GM06990 (cell line): Measurements from ENCODE around the gene FLNC.

Experiments
- DNase-seq: peaks from one replicate; pipeline ENCODE4 v3.0.0-alpha.2; 2011; ENCODE audit not compliant: insufficient read length; ENCODE audit errors: extremely low read depth
- H3K27me3 ChIP-seq: replicated peaks from 2 replicates; pipeline ENCODE4 v1.6.0; 2011; ENCODE audit warnings: low read length; ENCODE audit not compliant: control insufficient read depth, insufficient read depth
- H3K36me3 ChIP-seq: 2 replicates; pipeline ENCODE4 v1.5.1; 2011; ENCODE audit warnings: low read length; ENCODE audit not compliant: control insufficient read depth, insufficient read depth
- H3K4me3 ChIP-seq: replicated peaks from 2 replicates; pipeline ENCODE4 v1.5.1; 2011; ENCODE audit warnings: low read depth, mild to moderate bottlenecking, control low read depth, low read length
- CTCF ChIP-seq: IDR thresholded peaks from 2 replicates; pipeline ENCODE4 v1.5.1; 2011; ENCODE audit warnings: low read length, control low read depth, mild to moderate bottlenecking, inconsistent platforms; ENCODE audit not compliant: insufficient read depth, poor library complexity, severe bottlenecking

FLNC gene

GRCh38 chr7:128869138-128869943 lies 39.1 kb downstream of the FLNC start:
- DNase-seq: peak; percentile 74
- no peak for TF ChIP-seq CTCF
- H3K4me3 ChIP-seq: peak overlapping the region; percentile 47
- H3K27me3 ChIP-seq: no peaks in the 10 kb centered on the region
- H3K36me3 ChIP-seq: peaks cover 14% of the 10 kb centered on the region

- H3K27me3 ChIP-seq: no peaks in the 10 kb centered on the region
- peaks cover 10% of the 10 kb centered on the region for H3K36me3 ChIP-seq
- H3K4me3 ChIP-seq: peak overlapping the region; percentile 47; the same call in 1 of the 2 replicates
- no peak for DNase-seq
- TF ChIP-seq CTCF: no peak
Observed at GRCh38 chr7:128869944-128870285, 39.7 kb downstream of the FLNC start.

GRCh38 chr7:128871050-128871449 lies 40.8 kb downstream of the FLNC start:
- no peaks in the 10 kb centered on the region for H3K27me3 ChIP-seq
- TF ChIP-seq CTCF: no peak
- DNase-seq: no peak

GRCh38 chr7:128872394-128872824 lies 42.2 kb downstream of the FLNC start:
- TF ChIP-seq CTCF: peak; percentile 9
- no peak for DNase-seq
- no peaks in the 10 kb centered on the region for H3K27me3 ChIP-seq
- no peaks in the 10 kb centered on the region; the same call in none of the 2 replicates for H3K36me3 ChIP-seq
- H3K4me3 ChIP-seq: no peak overlapping the region

More at GRCh38 chr7:128871050-128871449, 40.8 kb downstream of the FLNC start:
- H3K4me3 ChIP-seq: no peak overlapping the region
- peaks cover 1% of the 10 kb centered on the region for H3K36me3 ChIP-seq

GRCh38 chr7:128873234-128873633 lies 43.0 kb downstream of the FLNC start:
- no peak for TF ChIP-seq CTCF
- H3K4me3 ChIP-seq: no peak overlapping the region
- H3K27me3 ChIP-seq: no peaks in the 10 kb centered on the region
- peaks cover 1% of the 10 kb centered on the region for H3K36me3 ChIP-seq
- DNase-seq: no peak
